ENCODE data around the gene SIK1. TPM values are rescaled to one million over a fixed set of nuclear protein-coding genes. Genes with fewer than 3 reads are reported as not detected.
"Not testable (repeated sequence)": the region's sequence is repeated elsewhere in the genome, so short reads cannot be mapped to it uniquely, and the experiment has no call there.

SIK1 gene
- total and polyA plus RNA-seq, 2 donors (not counting 3 experiments of a cell fraction or from before 2014, with no cell fraction given) = 0.59 to 3.3 TPM

DNA sequence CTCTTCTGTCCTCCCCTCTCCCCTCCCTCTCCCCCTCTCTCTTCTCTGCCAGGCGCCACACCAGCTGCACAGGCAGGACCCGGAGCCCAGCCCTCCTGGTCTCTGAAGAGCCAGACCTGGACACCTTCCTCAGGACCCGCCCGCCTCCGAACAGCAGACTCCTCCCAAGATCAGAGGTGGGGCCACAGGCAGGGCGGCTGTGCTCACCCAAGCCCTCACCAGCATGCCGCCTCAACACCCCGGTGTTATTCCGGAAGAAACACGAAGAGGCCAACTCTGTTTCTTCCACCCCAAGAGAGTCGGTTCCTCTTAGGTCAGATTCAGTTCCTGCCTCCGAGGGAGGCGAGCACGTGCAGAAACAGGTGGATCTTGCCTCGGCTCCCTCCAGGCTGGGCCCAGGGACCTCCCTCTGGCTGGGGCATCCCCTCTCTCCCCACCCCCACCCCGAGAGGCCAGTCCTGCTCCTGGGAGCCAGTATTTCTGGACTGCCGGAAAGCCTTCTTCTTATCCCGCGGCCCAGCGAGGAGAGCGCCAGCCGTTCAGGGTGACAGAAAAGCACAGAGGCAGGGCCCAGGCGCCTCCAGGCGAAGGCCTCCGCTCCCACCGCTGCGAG, 16.4 kb downstream of the SIK1 start:
- dilution Hi-C loops (cut with MboI; ENCODE audit: extremely low pct_ligation_motif_present, low sequenced_read_pairs); BruUV-seq (replicated peaks); intact Hi-C loops (cut with micrococcal nuclease); DNase-seq (ENCODE audit: low read depth, low spot score); H3K9me1 ChIP-seq (replicated peaks; ENCODE audit: control insufficient read depth, extremely low read depth, insufficient read depth, low read length); H3K4me3 ChIP-seq (replicated peaks in 1 of 3; ENCODE audit: insufficient read depth in 1 of 3, low read depth in 1 of 3, low read length in 3 of 3); H3K9ac ChIP-seq (replicated peaks; ENCODE audit: extremely low read depth, insufficient read depth, low read length); H3K9me3 ChIP-seq (replicated peaks; ENCODE audit: control insufficient read depth, insufficient read depth, low read length); H3K4me2 ChIP-seq (ENCODE audit: insufficient read depth, low read length); H4K20me1 ChIP-seq (replicated peaks; ENCODE audit: control insufficient read depth, extremely low read depth, insufficient read depth, low read length); H3K36me3 ChIP-seq (ENCODE audit: control insufficient read depth in 2 of 2, extremely low read depth in 1 of 2, insufficient read depth in 2 of 2, low read length in 2 of 2); H3K79me2 ChIP-seq (ENCODE audit: control insufficient read depth, insufficient read depth, low read length); POLR2A ChIA-PET; H3K27ac ChIP-seq (ENCODE audit: insufficient read depth, low read depth, low read length); CTCF ChIA-PET; FAIRE-seq; H3K4me1 ChIP-seq (ENCODE audit: control insufficient read depth, extremely low read depth, insufficient read depth, low read length); H3K27me3 ChIP-seq (ENCODE audit: control insufficient read depth in 2 of 2, insufficient read depth in 2 of 2, low read length in 2 of 2); H2AFZ ChIP-seq (ENCODE audit: low read depth, low read length): not testable (repeated sequence)

DNA sequence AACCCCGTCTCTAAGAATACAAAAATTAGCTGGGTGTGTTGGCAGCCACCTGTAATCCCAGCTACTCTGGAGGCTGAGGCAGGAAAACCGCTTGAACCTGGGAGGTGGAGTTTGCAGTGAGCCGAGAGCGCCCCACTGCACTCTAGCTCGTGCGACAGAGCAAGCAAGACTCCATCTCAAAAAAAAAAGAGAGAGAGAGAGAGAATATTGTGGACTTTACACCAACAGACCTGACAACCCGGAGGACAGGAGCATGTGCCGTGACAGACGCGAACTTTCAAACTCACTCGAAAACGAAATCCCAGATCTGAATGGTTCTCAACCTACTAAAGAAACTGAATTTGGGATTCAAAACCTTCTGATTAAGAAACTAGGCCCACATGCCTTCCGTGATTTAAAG, 19.8 kb downstream of the SIK1 start:
- H3K27me3 ChIP-seq (ENCODE audit: control insufficient read depth in 2 of 2, insufficient read depth in 2 of 2, low read length in 2 of 2); BruUV-seq (replicated peaks); H3K79me2 ChIP-seq (ENCODE audit: control insufficient read depth, insufficient read depth, low read length); DNase-seq (ENCODE audit: low read depth, low spot score); intact Hi-C loops (cut with micrococcal nuclease); H3K27ac ChIP-seq (ENCODE audit: insufficient read depth, low read depth, low read length); H2AFZ ChIP-seq (ENCODE audit: low read depth, low read length); POLR2A ChIA-PET; H3K4me1 ChIP-seq (ENCODE audit: control insufficient read depth, extremely low read depth, insufficient read depth, low read length); H3K4me3 ChIP-seq (replicated peaks in 1 of 3; ENCODE audit: insufficient read depth in 1 of 3, low read depth in 1 of 3, low read length in 3 of 3); H3K4me2 ChIP-seq (ENCODE audit: insufficient read depth, low read length); dilution Hi-C loops (cut with MboI; ENCODE audit: extremely low pct_ligation_motif_present, low sequenced_read_pairs); H4K20me1 ChIP-seq (replicated peaks; ENCODE audit: control insufficient read depth, extremely low read depth, insufficient read depth, low read length); FAIRE-seq; H3K9ac ChIP-seq (replicated peaks; ENCODE audit: extremely low read depth, insufficient read depth, low read length); H3K36me3 ChIP-seq (ENCODE audit: control insufficient read depth in 2 of 2, extremely low read depth in 1 of 2, insufficient read depth in 2 of 2, low read length in 2 of 2); H3K9me3 ChIP-seq (replicated peaks; ENCODE audit: control insufficient read depth, insufficient read depth, low read length); H3K9me1 ChIP-seq (replicated peaks; ENCODE audit: control insufficient read depth, extremely low read depth, insufficient read depth, low read length); CTCF ChIA-PET: not testable (repeated sequence)

GRCh38 chr21:43404450-43404849, 22.5 kb downstream of the SIK1 start:
- H3K27me3 ChIP-seq (ENCODE audit: control insufficient read depth in 2 of 2, insufficient read depth in 2 of 2, low read length in 2 of 2); H4K20me1 ChIP-seq (replicated peaks; ENCODE audit: control insufficient read depth, extremely low read depth, insufficient read depth, low read length); BruUV-seq (replicated peaks); DNase-seq (ENCODE audit: low read depth, low spot score); dilution Hi-C loops (cut with MboI; ENCODE audit: extremely low pct_ligation_motif_present, low sequenced_read_pairs); CTCF ChIA-PET; intact Hi-C loops (cut with micrococcal nuclease); H3K79me2 ChIP-seq (ENCODE audit: control insufficient read depth, insufficient read depth, low read length); H3K4me1 ChIP-seq (ENCODE audit: control insufficient read depth, extremely low read depth, insufficient read depth, low read length); H3K9me1 ChIP-seq (replicated peaks; ENCODE audit: control insufficient read depth, extremely low read depth, insufficient read depth, low read length); H3K36me3 ChIP-seq (ENCODE audit: control insufficient read depth in 2 of 2, extremely low read depth in 1 of 2, insufficient read depth in 2 of 2, low read length in 2 of 2); H3K4me2 ChIP-seq (ENCODE audit: insufficient read depth, low read length); H3K9me3 ChIP-seq (replicated peaks; ENCODE audit: control insufficient read depth, insufficient read depth, low read length); H3K9ac ChIP-seq (replicated peaks; ENCODE audit: extremely low read depth, insufficient read depth, low read length); H2AFZ ChIP-seq (ENCODE audit: low read depth, low read length); H3K27ac ChIP-seq (ENCODE audit: insufficient read depth, low read depth, low read length); FAIRE-seq; H3K4me3 ChIP-seq (replicated peaks in 1 of 3; ENCODE audit: insufficient read depth in 1 of 3, low read depth in 1 of 3, low read length in 3 of 3); POLR2A ChIA-PET: not testable (repeated sequence)

GRCh38 chr21:43403651-43404430, 23.1 kb downstream of the SIK1 start:
- DNase-seq (ENCODE audit: low read depth, low spot score); H3K9ac ChIP-seq (replicated peaks; ENCODE audit: extremely low read depth, insufficient read depth, low read length); H4K20me1 ChIP-seq (replicated peaks; ENCODE audit: control insufficient read depth, extremely low read depth, insufficient read depth, low read length); H3K9me3 ChIP-seq (replicated peaks; ENCODE audit: control insufficient read depth, insufficient read depth, low read length); POLR2A ChIA-PET; H3K27ac ChIP-seq (ENCODE audit: insufficient read depth, low read depth, low read length); H3K4me3 ChIP-seq (replicated peaks in 1 of 3; ENCODE audit: insufficient read depth in 1 of 3, low read depth in 1 of 3, low read length in 3 of 3); H3K36me3 ChIP-seq (ENCODE audit: control insufficient read depth in 2 of 2, extremely low read depth in 1 of 2, insufficient read depth in 2 of 2, low read length in 2 of 2); dilution Hi-C loops (cut with MboI; ENCODE audit: extremely low pct_ligation_motif_present, low sequenced_read_pairs); H3K27me3 ChIP-seq (ENCODE audit: control insufficient read depth in 2 of 2, insufficient read depth in 2 of 2, low read length in 2 of 2); H3K4me1 ChIP-seq (ENCODE audit: control insufficient read depth, extremely low read depth, insufficient read depth, low read length); intact Hi-C loops (cut with micrococcal nuclease); H3K79me2 ChIP-seq (ENCODE audit: control insufficient read depth, insufficient read depth, low read length); H2AFZ ChIP-seq (ENCODE audit: low read depth, low read length); H3K4me2 ChIP-seq (ENCODE audit: insufficient read depth, low read length); CTCF ChIA-PET; BruUV-seq (replicated peaks); H3K9me1 ChIP-seq (replicated peaks; ENCODE audit: control insufficient read depth, extremely low read depth, insufficient read depth, low read length); FAIRE-seq: not testable (repeated sequence)

Measured in endothelial cell of umbilical vein (primary cell).